HFFc6 (cell line): ENCODE data around the gene IL1R2. TPM values are rescaled to one million over a fixed set of nuclear protein-coding genes. Genes with fewer than 3 reads are reported as not detected.

Experiments
- DNase-seq: peaks from one replicate; pipeline ENCODE4 v3.0.0-alpha.2; 2018
- H3K27ac Mint-ChIP-seq: 2 replicates; pipeline ENCODE4 v1.8.0; 2020; ENCODE audit warnings: mild to moderate bottlenecking, mixed read lengths
- H3K27me3 Mint-ChIP-seq: 2 replicates; pipeline ENCODE4 v1.8.0; 2021; ENCODE audit warnings: mild to moderate bottlenecking, moderate library complexity, mixed read lengths; ENCODE audit not compliant: insufficient read depth
- H3K36me3 Mint-ChIP-seq: 2 replicates; pipeline ENCODE4 v1.8.0; 2021; ENCODE audit warnings: low read depth, mixed read lengths
- H3K4me1 Mint-ChIP-seq: 2 replicates; pipeline ENCODE4 v1.8.0; 2020; ENCODE audit warnings: low read depth, mixed read lengths
- H3K4me3 Mint-ChIP-seq: 2 replicates; pipeline ENCODE4 v1.8.0; 2020; ENCODE audit warnings: mild to moderate bottlenecking, moderate library complexity, mixed read lengths
- H3K9me3 Mint-ChIP-seq: 2 replicates; pipeline ENCODE4 v1.8.0; 2020; ENCODE audit warnings: mild to moderate bottlenecking, mixed read lengths
- total RNA-seq, 6 experiments: library from RNA; stranded (reverse); fragmentation: NEBNext Ultra II Directional; extraction: Animal tissue kit (Norgen Biotek cat#: 25700); gene quantifications; 2 replicates in 1 of 6; 3 replicates in 5 of 6; pipeline ENCODE4 v1.2.3, GENCODE V29; 2021
- TF ChIP-seq, protein P1 (sequence below): fragments of 200-600 bp; sonication (generic); IDR thresholded peaks from 2 replicates; pipeline ENCODE4 v1.5.0; 2021; ENCODE audit warnings: antibody characterized with exemption, mild to moderate bottlenecking

IL1R2 gene
- total RNA-seq, 6 experiments from 2014 or later: 0.25 to 0.36 TPM; not detected in 4

GRCh38 chr2:102053096-102053495, 61.3 kb downstream of the IL1R2 start:
- Mint-ChIP-seq H3K9me3 (no peaks in the 10 kb centered on the region), H3K27ac (no peak overlapping the region), H3K4me3 (no peak overlapping the region), H3K4me1 (peaks cover 65% of the 10 kb centered on the region), H3K27me3 (no peaks in the 10 kb centered on the region; the same call in 1 of the 2 replicates), H3K36me3 (0 out of 2 replicates have a peak, but pooled peaks cover 4% of the 10 kb centered on the region)
- TF ChIP-seq, protein P1, sequence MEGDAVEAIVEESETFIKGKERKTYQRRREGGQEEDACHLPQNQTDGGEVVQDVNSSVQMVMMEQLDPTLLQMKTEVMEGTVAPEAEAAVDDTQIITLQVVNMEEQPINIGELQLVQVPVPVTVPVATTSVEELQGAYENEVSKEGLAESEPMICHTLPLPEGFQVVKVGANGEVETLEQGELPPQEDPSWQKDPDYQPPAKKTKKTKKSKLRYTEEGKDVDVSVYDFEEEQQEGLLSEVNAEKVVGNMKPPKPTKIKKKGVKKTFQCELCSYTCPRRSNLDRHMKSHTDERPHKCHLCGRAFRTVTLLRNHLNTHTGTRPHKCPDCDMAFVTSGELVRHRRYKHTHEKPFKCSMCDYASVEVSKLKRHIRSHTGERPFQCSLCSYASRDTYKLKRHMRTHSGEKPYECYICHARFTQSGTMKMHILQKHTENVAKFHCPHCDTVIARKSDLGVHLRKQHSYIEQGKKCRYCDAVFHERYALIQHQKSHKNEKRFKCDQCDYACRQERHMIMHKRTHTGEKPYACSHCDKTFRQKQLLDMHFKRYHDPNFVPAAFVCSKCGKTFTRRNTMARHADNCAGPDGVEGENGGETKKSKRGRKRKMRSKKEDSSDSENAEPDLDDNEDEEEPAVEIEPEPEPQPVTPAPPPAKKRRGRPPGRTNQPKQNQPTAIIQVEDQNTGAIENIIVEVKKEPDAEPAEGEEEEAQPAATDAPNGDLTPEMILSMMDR: no peak
- DNase-seq: no peak

- no peaks in the 10 kb centered on the region for H3K9me3 Mint-ChIP-seq
- peak; percentile 32 for DNase-seq
- H3K27ac Mint-ChIP-seq: 0 out of 2 replicates have a peak overlapping the region, but pooled peaks have one; percentile 4
Measured at GRCh38 chr2:102055346-102055990, 63.7 kb downstream of the IL1R2 start.

DNA sequence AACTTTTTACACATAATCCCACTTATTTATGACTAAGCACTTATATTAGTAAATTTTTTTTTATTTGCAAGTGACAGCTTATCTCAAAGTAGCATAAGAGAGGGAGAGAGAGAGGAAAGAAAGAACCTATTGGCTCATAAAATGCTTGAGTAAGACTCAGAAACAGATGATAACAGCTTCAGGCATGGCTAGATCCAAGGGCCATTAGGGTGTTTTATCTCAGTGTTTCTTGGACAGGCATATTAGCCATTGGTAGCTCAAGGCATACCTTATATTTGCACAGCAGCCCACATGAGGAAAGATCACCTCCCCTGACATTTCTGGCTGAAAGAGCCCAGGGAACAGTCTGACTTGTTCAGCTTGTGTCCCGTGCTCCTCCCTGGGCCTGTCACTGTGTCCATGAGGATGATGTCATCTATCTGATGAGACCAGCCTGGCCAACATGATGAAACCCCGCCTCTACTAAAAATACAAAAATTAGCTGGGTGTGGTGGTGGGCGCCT, 64.4 kb downstream of the IL1R2 start:
- no peak overlapping the region for H3K27ac Mint-ChIP-seq
- H3K9me3 Mint-ChIP-seq: no peaks in the 10 kb centered on the region
- no peaks in the 10 kb centered on the region; the same call in 1 of the 2 replicates for H3K27me3 Mint-ChIP-seq
- H3K36me3 Mint-ChIP-seq: 0 out of 2 replicates have a peak, but pooled peaks cover 2% of the 10 kb centered on the region
- no peak overlapping the region for H3K4me3 Mint-ChIP-seq
- DNase-seq: no peak
- TF ChIP-seq, protein P1: no peak
- peaks cover 41% of the 10 kb centered on the region for H3K4me1 Mint-ChIP-seq

More at GRCh38 chr2:102055346-102055990, 63.7 kb downstream of the IL1R2 start:
- Mint-ChIP-seq H3K36me3 (0 out of 2 replicates have a peak, but pooled peaks cover 4% of the 10 kb centered on the region), H3K27me3 (no peaks in the 10 kb centered on the region; the same call in 1 of the 2 replicates), H3K4me1 (peaks cover 48% of the 10 kb centered on the region), H3K4me3 (no peak overlapping the region)
- TF ChIP-seq, protein P1: no peak

DNA sequence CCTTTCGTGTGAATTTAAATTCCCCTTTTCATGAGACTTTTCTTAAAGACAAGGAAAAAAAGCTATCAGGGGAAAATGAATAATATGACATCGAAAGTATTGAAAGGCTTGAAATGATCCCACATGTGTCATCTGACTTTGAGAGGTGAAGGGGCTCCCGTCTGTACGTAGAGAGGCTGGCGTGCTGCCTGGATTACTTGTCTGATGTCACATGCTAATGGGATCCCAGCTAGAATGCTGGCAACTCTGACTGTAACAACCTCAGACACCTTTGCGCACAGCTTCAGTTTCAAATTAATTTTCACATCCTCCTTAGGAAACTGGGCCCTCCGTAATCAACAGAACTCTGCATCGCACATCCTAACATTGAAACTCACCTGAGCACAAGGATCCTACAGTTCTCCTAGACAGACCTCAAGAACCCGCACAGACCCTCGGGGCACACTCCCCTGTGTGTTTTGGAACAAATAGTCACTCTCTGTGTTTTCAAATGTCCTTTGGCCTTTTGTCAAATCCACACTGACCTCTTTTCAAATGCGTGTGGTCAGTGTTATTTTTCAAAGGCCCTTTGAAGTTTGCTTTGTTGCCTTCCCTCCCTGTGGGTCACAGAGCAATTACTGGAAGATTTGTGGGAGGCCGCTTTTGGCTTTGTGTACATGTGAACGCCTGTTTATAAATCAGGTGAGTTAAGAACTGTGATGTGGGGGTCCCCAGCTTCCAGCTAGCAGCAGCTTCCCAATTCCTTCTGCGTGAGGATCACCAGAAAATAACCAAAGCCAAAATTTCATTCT, 65.9 kb downstream of the IL1R2 start:
- TF ChIP-seq, protein P1: no peak
- Mint-ChIP-seq H3K27me3 (no peaks in the 10 kb centered on the region; the same call in 1 of the 2 replicates), H3K9me3 (no peaks in the 10 kb centered on the region)

GRCh38 chr2:102058293-102058833, 66.6 kb downstream of the IL1R2 start:
- H3K27ac Mint-ChIP-seq: no peak overlapping the region
- H3K4me3 Mint-ChIP-seq: no peak overlapping the region
- no peaks in the 10 kb centered on the region for H3K9me3 Mint-ChIP-seq
- DNase-seq: no peak
- H3K27me3 Mint-ChIP-seq: no peaks in the 10 kb centered on the region; the same call in 1 of the 2 replicates
- TF ChIP-seq, protein P1: no peak
- no peaks in the 10 kb centered on the region for H3K36me3 Mint-ChIP-seq
- H3K4me1 Mint-ChIP-seq: peaks cover 37% of the 10 kb centered on the region

More for the DNA sequence above, 65.9 kb downstream of the IL1R2 start:
- Mint-ChIP-seq H3K36me3 (no peaks in the 10 kb centered on the region), H3K4me3 (no peak overlapping the region), H3K4me1 (peaks cover 36% of the 10 kb centered on the region), H3K27ac (no peak overlapping the region)
- DNase-seq: no peak
